Neural cell (in vitro differentiated cells): ENCODE results near the gene SGO1. TPM values are rescaled to one million over a fixed set of nuclear protein-coding genes. Genes with fewer than 3 reads are reported as not detected.

Experiments
- H2AFZ ChIP-seq: fragments of 200-600, 300-800 bp; sonication (generic), shearing (Covaris generic); 2 replicates; pipeline ENCODE4 v1.6.0; 2014; ENCODE audit warnings: low read depth, mild to moderate bottlenecking, antibody characterized with exemption, low read length, moderate library complexity
- H3F3A ChIP-seq: fragments of 200-600 bp; shearing (Covaris generic); 2 replicates; pipeline ENCODE4 v1.6.1; 2016; ENCODE audit warnings: mild to moderate bottlenecking, moderate library complexity, mixed read lengths, antibody characterized with exemption, low read length; ENCODE audit not compliant: insufficient read depth, poor library complexity, severe bottlenecking
- H3K27ac ChIP-seq: fragments of 200-600, 300-800 bp; sonication (generic), shearing (Covaris generic); 2 replicates; pipeline ENCODE4 v1.5.1; 2014; ENCODE audit warnings: mild to moderate bottlenecking, low read length, moderate library complexity
- H3K27me3 ChIP-seq: fragments of 300-800, 200-600 bp; sonication (generic), shearing (Covaris generic); 2 replicates; pipeline ENCODE4 v1.6.0; 2014; ENCODE audit warnings: mild to moderate bottlenecking, low read depth, low read length, moderate library complexity; ENCODE audit not compliant: insufficient read depth
- H3K36me3 ChIP-seq: fragments of 300-800, 200-600 bp; sonication (generic), shearing (Covaris generic); 2 replicates; pipeline ENCODE4 v1.5.1; 2014; ENCODE audit warnings: mild to moderate bottlenecking, antibody characterized with exemption, low read length, moderate library complexity; ENCODE audit not compliant: insufficient read depth
- H3K4me2 ChIP-seq: fragments of 300-800, 200-600 bp; sonication (generic), shearing (Covaris generic); 2 replicates; pipeline ENCODE4 v1.6.0; 2014; ENCODE audit warnings: mild to moderate bottlenecking, low read length
- H3K4me3 ChIP-seq: fragments of 300-800, 200-600 bp; sonication (generic), shearing (Covaris generic); 2 replicates; pipeline ENCODE4 v1.5.1; 2014; ENCODE audit warnings: mild to moderate bottlenecking, low read length, moderate library complexity
- H3K79me2 ChIP-seq: fragments of 200-600 bp; shearing (Covaris generic); replicated peaks from 2 replicates; pipeline ENCODE4 v1.6.0; 2014; ENCODE audit warnings: mild to moderate bottlenecking, low read length, moderate library complexity; ENCODE audit not compliant: insufficient read depth
- H3K9ac ChIP-seq: fragments of 300-800, 200-600 bp; sonication (generic), shearing (Covaris generic); 2 replicates; pipeline ENCODE4 v1.6.1; 2016; ENCODE audit warnings: mild to moderate bottlenecking, low read length, mixed read lengths
- H3K9me2 ChIP-seq: fragments of 200-600 bp; shearing (Covaris generic); 2 replicates; pipeline ENCODE4 v1.6.1; 2016; ENCODE audit warnings: mild to moderate bottlenecking, low read length, mixed read lengths; ENCODE audit not compliant: insufficient read depth
- H3K9me3 ChIP-seq: fragments of 200-600, 300-800 bp; sonication (generic), shearing (Covaris generic); 2 replicates; pipeline ENCODE4 v1.6.1; 2016; ENCODE audit warnings: mild to moderate bottlenecking, mixed run types, low read length, moderate library complexity, mixed read lengths
- H4K20me1 ChIP-seq: fragments of 200-600 bp; shearing (Covaris generic); 2 replicates; pipeline ENCODE4 v1.6.1; 2016; ENCODE audit warnings: mild to moderate bottlenecking, mixed run types; ENCODE audit not compliant: insufficient read depth
- EP300 ChIP-seq: fragments of 450-650 bp; conservative IDR thresholded peaks from 2 replicates; pipeline ENCODE4 v1.6.1; 2014; ENCODE audit warnings: antibody characterized with exemption, mild to moderate bottlenecking, moderate library complexity; ENCODE audit not compliant: poor library complexity, severe bottlenecking
- EZH2 ChIP-seq: fragments of 200-600, 300-800 bp; shearing (Covaris generic), sonication (generic); IDR thresholded peaks from 2 replicates; pipeline ENCODE4 v1.6.1; 2014; ENCODE audit warnings: antibody characterized with exemption, low read length, borderline replicate concordance, mild to moderate bottlenecking; ENCODE audit not compliant: insufficient read depth, poor library complexity, severe bottlenecking
- MXI1 ChIP-seq: fragments of 450-650 bp; conservative IDR thresholded peaks from 2 replicates; pipeline ENCODE4 v1.6.1; 2014; ENCODE audit warnings: antibody characterized with exemption, mild to moderate bottlenecking; ENCODE audit not compliant: poor library complexity, severe bottlenecking
- POLR2AphosphoS5 ChIP-seq: IDR thresholded peaks from 2 replicates; pipeline ENCODE4 v1.6.1; 2012
- RAD21 ChIP-seq: fragments of 450-650 bp; conservative IDR thresholded peaks from 2 replicates; pipeline ENCODE4 v1.6.1; 2014; ENCODE audit warnings: antibody characterized with exemption, mild to moderate bottlenecking, moderate library complexity
- REST ChIP-seq: IDR thresholded peaks from 2 replicates; pipeline ENCODE4 v1.6.1; 2012; ENCODE audit warnings: borderline replicate concordance
- SMC3 ChIP-seq: fragments of 450-650 bp; conservative IDR thresholded peaks from 2 replicates; pipeline ENCODE4 v1.6.1; 2014; ENCODE audit warnings: antibody characterized with exemption, mild to moderate bottlenecking, moderate library complexity; ENCODE audit not compliant: poor library complexity
- TAF1 ChIP-seq: IDR thresholded peaks from 2 replicates; pipeline ENCODE4 v1.6.1; 2012; ENCODE audit warnings: low read depth
- polyA plus RNA-seq: library from polyadenylated mRNA; depleted of rRNA; stranded (reverse); fragments of >200 nt; gene quantifications from 2 replicates; pipeline ENCODE4 v1.2.3, GENCODE V29; 2014
- TF ChIP-seq, protein P1 (sequence below): fragments of 450-650 bp; IDR thresholded peaks from 2 replicates; pipeline ENCODE4 v1.5.1; 2014; ENCODE audit warnings: antibody characterized with exemption, mild to moderate bottlenecking, moderate library complexity; ENCODE audit not compliant: poor library complexity, severe bottlenecking

Gene SGO1
- polyA plus RNA-seq, 1 donor from 2014 or later: 0.71 TPM

DNA sequence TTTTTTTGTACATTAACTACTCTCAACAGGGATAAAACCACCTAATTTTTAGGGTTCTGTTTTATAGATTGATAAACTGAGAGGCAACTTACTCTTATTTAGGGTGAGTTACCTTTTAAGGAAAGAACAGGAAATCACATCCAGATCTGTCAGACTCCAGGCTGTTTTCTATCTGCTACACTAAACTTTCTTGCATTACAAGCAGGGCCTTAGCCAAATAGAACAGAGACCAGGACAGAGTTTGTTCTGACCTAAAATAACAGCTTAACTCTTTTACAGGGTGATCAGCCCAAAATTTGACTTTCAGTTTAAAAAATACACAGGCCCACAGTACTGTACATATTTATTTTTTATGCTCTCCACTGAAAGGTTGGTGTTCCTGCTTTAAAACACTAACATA is 38.6 kb downstream of the SGO1 start:
- H3F3A ChIP-seq: no peaks in the 10 kb centered on the region
- no peak overlapping the region for H3K9ac ChIP-seq
- no peaks in the 10 kb centered on the region for H4K20me1 ChIP-seq
- no peak overlapping the region for H3K4me3 ChIP-seq
- H3K79me2 ChIP-seq: no peaks in the 10 kb centered on the region
- no peak overlapping the region for H3K27ac ChIP-seq
- TF ChIP-seq RAD21 (no peak), EZH2 (no peak), TAF1 (no peak), SMC3 (no peak), MXI1 (no peak), POLR2AphosphoS5 (no peak), REST (no peak), EP300 (no peak)
- TF ChIP-seq, protein P1, sequence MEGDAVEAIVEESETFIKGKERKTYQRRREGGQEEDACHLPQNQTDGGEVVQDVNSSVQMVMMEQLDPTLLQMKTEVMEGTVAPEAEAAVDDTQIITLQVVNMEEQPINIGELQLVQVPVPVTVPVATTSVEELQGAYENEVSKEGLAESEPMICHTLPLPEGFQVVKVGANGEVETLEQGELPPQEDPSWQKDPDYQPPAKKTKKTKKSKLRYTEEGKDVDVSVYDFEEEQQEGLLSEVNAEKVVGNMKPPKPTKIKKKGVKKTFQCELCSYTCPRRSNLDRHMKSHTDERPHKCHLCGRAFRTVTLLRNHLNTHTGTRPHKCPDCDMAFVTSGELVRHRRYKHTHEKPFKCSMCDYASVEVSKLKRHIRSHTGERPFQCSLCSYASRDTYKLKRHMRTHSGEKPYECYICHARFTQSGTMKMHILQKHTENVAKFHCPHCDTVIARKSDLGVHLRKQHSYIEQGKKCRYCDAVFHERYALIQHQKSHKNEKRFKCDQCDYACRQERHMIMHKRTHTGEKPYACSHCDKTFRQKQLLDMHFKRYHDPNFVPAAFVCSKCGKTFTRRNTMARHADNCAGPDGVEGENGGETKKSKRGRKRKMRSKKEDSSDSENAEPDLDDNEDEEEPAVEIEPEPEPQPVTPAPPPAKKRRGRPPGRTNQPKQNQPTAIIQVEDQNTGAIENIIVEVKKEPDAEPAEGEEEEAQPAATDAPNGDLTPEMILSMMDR: no peak
- H3K9me2 ChIP-seq: no peaks in the 10 kb centered on the region
- H2AFZ ChIP-seq: no peak overlapping the region
- no peaks in the 10 kb centered on the region for H3K36me3 ChIP-seq
- H3K9me3 ChIP-seq: no peaks in the 10 kb centered on the region
- H3K27me3 ChIP-seq: no peaks in the 10 kb centered on the region
- H3K4me2 ChIP-seq: no peak overlapping the region

GRCh38 chr3:20146301-20146700 is 39.7 kb downstream of the SGO1 start:
- Histone ChIP-seq H3F3A (no peaks in the 10 kb centered on the region), H3K36me3 (no peaks in the 10 kb centered on the region), H3K9me3 (no peaks in the 10 kb centered on the region), H3K9ac (no peak overlapping the region), H3K4me3 (no peak overlapping the region), H3K27ac (no peak overlapping the region), H3K9me2 (no peaks in the 10 kb centered on the region), H4K20me1 (no peaks in the 10 kb centered on the region), H3K27me3 (no peaks in the 10 kb centered on the region), H3K4me2 (no peak overlapping the region), H3K79me2 (no peaks in the 10 kb centered on the region), H2AFZ (no peak overlapping the region)
- TF ChIP-seq SMC3 (no peak), RAD21 (no peak), EZH2 (no peak), POLR2AphosphoS5 (no peak), TAF1 (no peak), EP300 (no peak), REST (no peak), MXI1 (no peak)
- TF ChIP-seq, protein P1: no peak
